HEK293 (cell line): ENCODE measurements around the gene GAP43.
A peak's percentile ranks its signal among the peaks of the same experiment; 100 is the strongest.

Experiments used
- CTCF ChIA-PET: fragments of 350-600 bp; formaldehyde crosslinking; extraction: SDS; loops from one replicate; lab custom pipeline; 2021; ENCODE audit warnings: antibody characterized with exemption; lab: Yijun Ruan, JAX
- POLR2A ChIA-PET: fragments of 300-600 bp; formaldehyde crosslinking; extraction: SDS; loops from one replicate; lab custom pipeline; 2020; ENCODE audit warnings: antibody characterized with exemption, inconsistent platforms; lab: Yijun Ruan, JAX
- H3K27ac ChIP-seq: fragments of 200-500 bp; sonication (Bioruptor generic); 2 replicates; pipeline ENCODE4 v1.5.1; 2014; ENCODE audit warnings: low read depth, low read length, control low read depth, inconsistent platforms; ENCODE audit errors: extremely low read depth
- H3K36me3 ChIP-seq, 2 experiments: fragments of 200-500 bp in 1 of 2; sonication (Bioruptor generic) in 1 of 2; 1 replicate in 1 of 2; 2 replicates in 1 of 2; pipeline ENCODE4 v1.5.1; 2014 to 2017; ENCODE audit warnings: inconsistent platforms in 2 of 2, low read length in 2 of 2; ENCODE audit not compliant: control insufficient read depth in 2 of 2, insufficient read depth in 1 of 2
- H3K4me1 ChIP-seq: fragments of 200-500 bp; sonication (Bioruptor generic); 2 replicates; pipeline ENCODE4 v1.5.1; 2014; ENCODE audit warnings: mild to moderate bottlenecking, low read length, inconsistent platforms; ENCODE audit not compliant: control insufficient read depth, insufficient read depth
- H3K4me3 ChIP-seq: 2 replicates; pipeline ENCODE4 v1.5.1; 2011; ENCODE audit warnings: low read depth, mild to moderate bottlenecking, control low read depth, low read length, moderate library complexity
- H3K9me3 ChIP-seq: fragments of 200-500 bp; sonication (Bioruptor generic); 2 replicates; pipeline ENCODE4 v1.5.1; 2014; ENCODE audit warnings: low read depth, low read length, inconsistent platforms; ENCODE audit not compliant: control insufficient read depth, insufficient read depth
- GLI2 ChIP-seq: fragments of 450-650 bp; formaldehyde crosslinking; IDR thresholded peaks from 2 replicates; pipeline ENCODE4; 2017; ENCODE audit warnings: missing biosample characterization, missing genetic modification characterization, low read depth, borderline replicate concordance
- KLF8 ChIP-seq: fragments of 450-650 bp; formaldehyde crosslinking; IDR thresholded peaks from 2 replicates; pipeline ENCODE4 v1.5.1; 2016; ENCODE audit warnings: missing biosample characterization, missing genetic modification characterization
- KLF9 ChIP-seq: fragments of 450-650 bp; formaldehyde crosslinking; IDR thresholded peaks from 2 replicates; pipeline ENCODE4 v1.5.1; 2016; ENCODE audit warnings: missing biosample characterization, missing genetic modification characterization, low read depth
- SALL2 ChIP-seq: fragments of 450-650 bp; formaldehyde crosslinking; IDR thresholded peaks from 2 replicates; pipeline ENCODE4 v1.5.0; 2017; ENCODE audit warnings: missing biosample characterization, mild to moderate bottlenecking, missing genetic modification characterization, borderline replicate concordance
- SP2 ChIP-seq: fragments of 450-650 bp; formaldehyde crosslinking; IDR thresholded peaks from 2 replicates; pipeline ENCODE4 v1.5.1; 2016; ENCODE audit warnings: missing biosample characterization, missing genetic modification characterization
- ZBTB21 ChIP-seq: fragments of 450-650 bp; formaldehyde crosslinking; IDR thresholded peaks from 2 replicates; pipeline ENCODE4 v1.5.1; 2017; ENCODE audit warnings: missing biosample characterization, missing genetic modification characterization
- ZBTB7A ChIP-seq: fragments of 450-650 bp; formaldehyde crosslinking; IDR thresholded peaks from 2 replicates; pipeline ENCODE4 v1.5.1; 2016; ENCODE audit warnings: low read depth, missing biosample characterization, missing genetic modification characterization
- ZFP3 ChIP-seq: fragments of 450-650 bp; formaldehyde crosslinking; IDR thresholded peaks from 2 replicates; pipeline ENCODE4 v1.5.1; 2016; ENCODE audit warnings: low read depth, missing biosample characterization, missing genetic modification characterization
- ZNF174 ChIP-seq: fragments of 450-650 bp; formaldehyde crosslinking; IDR thresholded peaks from 2 replicates; pipeline ENCODE4 v1.5.0; 2017; ENCODE audit warnings: missing biosample characterization, mild to moderate bottlenecking, missing genetic modification characterization
- ZNF184 ChIP-seq: fragments of 450-650 bp; IDR thresholded peaks from 2 replicates; pipeline ENCODE4 v1.5.1; 2018; ENCODE audit warnings: missing biosample characterization, mild to moderate bottlenecking, missing genetic modification characterization
- ZNF202 ChIP-seq: fragments of 450-650 bp; formaldehyde crosslinking; IDR thresholded peaks from 2 replicates; pipeline ENCODE4 v1.5.1; 2016; ENCODE audit warnings: missing biosample characterization, missing genetic modification characterization, borderline replicate concordance
- ZNF274 ChIP-seq, 2 experiments: fragments of 200-500 bp in 1 of 2; fragments of 450-650 bp in 1 of 2; sonication (Bioruptor generic) in 1 of 2; formaldehyde crosslinking in 1 of 2; IDR thresholded peaks; 2 replicates each; pipeline versions ENCODE4 v1.5.1 to v1.6.1; 2014 to 2016; ENCODE audit warnings: borderline replicate concordance in 1 of 2, inconsistent platforms in 1 of 2, low read length in 1 of 2, missing biosample characterization in 1 of 2, missing genetic modification characterization in 1 of 2
- ZNF311 ChIP-seq: fragments of 450-650 bp; formaldehyde crosslinking; IDR thresholded peaks from 2 replicates; pipeline ENCODE4 v1.5.1; 2017; ENCODE audit warnings: missing biosample characterization, missing genetic modification characterization, borderline replicate concordance
- ZNF510 ChIP-seq: fragments of 450-650 bp; formaldehyde crosslinking; IDR thresholded peaks from 2 replicates; pipeline ENCODE4 v1.5.1; 2018; ENCODE audit warnings: mild to moderate bottlenecking, missing genetic modification characterization, missing biosample characterization; ENCODE audit not compliant: insufficient replicate concordance
- ZNF548 ChIP-seq: fragments of 450-650 bp; formaldehyde crosslinking; IDR thresholded peaks from 2 replicates; pipeline ENCODE4 v1.5.1; 2016; ENCODE audit warnings: missing biosample characterization, missing genetic modification characterization
- ZNF629 ChIP-seq: fragments of 450-650 bp; formaldehyde crosslinking; IDR thresholded peaks from 2 replicates; pipeline ENCODE4 v1.5.1; 2017; ENCODE audit warnings: missing biosample characterization, missing genetic modification characterization
- ZNF670 ChIP-seq: fragments of 450-650 bp; formaldehyde crosslinking; IDR thresholded peaks from 2 replicates; pipeline ENCODE4 v1.5.1; 2016; ENCODE audit warnings: missing biosample characterization, missing genetic modification characterization, low read depth
- ZNF768 ChIP-seq: fragments of 450-650 bp; formaldehyde crosslinking; IDR thresholded peaks from 2 replicates; pipeline ENCODE4 v1.5.1; 2018; ENCODE audit warnings: missing biosample characterization, mild to moderate bottlenecking, missing genetic modification characterization
- ZNF830 ChIP-seq: fragments of 450-650 bp; IDR thresholded peaks from 2 replicates; pipeline ENCODE4 v1.5.0; 2018; ENCODE audit warnings: missing biosample characterization, missing genetic modification characterization, low read depth, mild to moderate bottlenecking, moderate library complexity
- TF ChIP-seq, protein P1 (sequence below): fragments of 450-650 bp; formaldehyde crosslinking; IDR thresholded peaks from 2 replicates; pipeline ENCODE4 v1.5.1; 2017; ENCODE audit warnings: missing biosample characterization, missing genetic modification characterization
- TF ChIP-seq, protein P2 (sequence below): fragments of 450-650 bp; IDR thresholded peaks from 2 replicates; pipeline ENCODE4 v1.5.1; 2018; ENCODE audit warnings: missing biosample characterization, mild to moderate bottlenecking, missing genetic modification characterization
- TF ChIP-seq, protein P3 (sequence below): fragments of 450-650 bp; formaldehyde crosslinking; IDR thresholded peaks from 2 replicates; pipeline ENCODE4 v1.5.1; 2016; ENCODE audit warnings: missing biosample characterization, missing genetic modification characterization
- TF ChIP-seq, protein P4 (sequence below): fragments of 450-650 bp; formaldehyde crosslinking; IDR thresholded peaks from 2 replicates; pipeline ENCODE4 v1.5.1; 2017; ENCODE audit warnings: missing biosample characterization, missing genetic modification characterization

GAP43 gene

DNA sequence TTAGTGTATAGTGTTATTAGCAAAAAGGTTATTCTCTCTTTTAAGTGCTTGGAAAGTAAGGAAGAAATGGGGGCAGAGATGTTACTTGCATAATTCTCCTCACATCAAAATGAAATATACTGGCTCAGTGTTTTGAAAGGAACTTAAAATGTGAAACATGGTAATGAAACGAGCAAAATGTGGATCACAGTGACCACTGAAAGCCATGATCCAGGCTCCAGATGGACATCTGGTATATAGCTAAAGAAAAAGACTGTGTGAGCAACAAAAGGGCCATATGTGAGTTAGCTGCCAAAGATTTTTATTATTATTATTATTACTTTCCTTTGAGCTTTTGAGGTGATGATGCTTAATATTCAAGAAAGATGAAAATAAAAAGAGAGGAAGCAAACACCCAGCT, 89.6 kb downstream of the GAP43 start (continued):
- TF ChIP-seq ZNF184 (tag by site-specific recombination), result no peak
- TF ChIP-seq, all 188 proteins: peak for 0

DNA sequence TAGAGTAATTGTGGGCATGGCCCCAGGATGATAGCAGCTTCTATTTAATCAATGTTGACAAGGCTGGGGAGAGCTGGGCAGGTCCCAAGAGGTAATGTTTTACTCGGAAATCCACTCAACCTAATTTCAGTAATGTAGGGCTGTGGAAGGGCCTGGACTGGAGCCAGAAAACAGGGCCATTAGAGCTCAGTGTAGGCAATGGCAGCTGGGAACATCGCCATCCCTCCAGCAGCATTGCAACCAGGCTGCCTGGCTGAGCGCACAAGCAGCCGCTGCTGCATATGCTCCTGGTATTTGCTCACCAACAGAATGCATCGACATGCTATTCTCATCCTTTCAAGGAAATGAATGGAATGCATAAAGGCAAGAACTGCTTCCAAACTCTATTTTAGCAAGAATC, 90.0 kb downstream of the GAP43 start:
- no peak overlapping the region for H3K4me3 ChIP-seq
- no peaks in the 10 kb centered on the region for H3K36me3 ChIP-seq
- ChIA-PET CTCF (no interaction called here), POLR2A (no interaction called here)
- no peaks in the 10 kb centered on the region for H3K4me1 ChIP-seq
- no peak overlapping the region for H3K27ac ChIP-seq
- TF ChIP-seq, protein P1, sequence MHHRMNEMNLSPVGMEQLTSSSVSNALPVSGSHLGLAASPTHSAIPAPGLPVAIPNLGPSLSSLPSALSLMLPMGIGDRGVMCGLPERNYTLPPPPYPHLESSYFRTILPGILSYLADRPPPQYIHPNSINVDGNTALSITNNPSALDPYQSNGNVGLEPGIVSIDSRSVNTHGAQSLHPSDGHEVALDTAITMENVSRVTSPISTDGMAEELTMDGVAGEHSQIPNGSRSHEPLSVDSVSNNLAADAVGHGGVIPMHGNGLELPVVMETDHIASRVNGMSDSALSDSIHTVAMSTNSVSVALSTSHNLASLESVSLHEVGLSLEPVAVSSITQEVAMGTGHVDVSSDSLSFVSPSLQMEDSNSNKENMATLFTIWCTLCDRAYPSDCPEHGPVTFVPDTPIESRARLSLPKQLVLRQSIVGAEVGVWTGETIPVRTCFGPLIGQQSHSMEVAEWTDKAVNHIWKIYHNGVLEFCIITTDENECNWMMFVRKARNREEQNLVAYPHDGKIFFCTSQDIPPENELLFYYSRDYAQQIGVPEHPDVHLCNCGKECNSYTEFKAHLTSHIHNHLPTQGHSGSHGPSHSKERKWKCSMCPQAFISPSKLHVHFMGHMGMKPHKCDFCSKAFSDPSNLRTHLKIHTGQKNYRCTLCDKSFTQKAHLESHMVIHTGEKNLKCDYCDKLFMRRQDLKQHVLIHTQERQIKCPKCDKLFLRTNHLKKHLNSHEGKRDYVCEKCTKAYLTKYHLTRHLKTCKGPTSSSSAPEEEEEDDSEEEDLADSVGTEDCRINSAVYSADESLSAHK (tag by site-specific recombination), result no peak
- TF ChIP-seq, protein P2, sequence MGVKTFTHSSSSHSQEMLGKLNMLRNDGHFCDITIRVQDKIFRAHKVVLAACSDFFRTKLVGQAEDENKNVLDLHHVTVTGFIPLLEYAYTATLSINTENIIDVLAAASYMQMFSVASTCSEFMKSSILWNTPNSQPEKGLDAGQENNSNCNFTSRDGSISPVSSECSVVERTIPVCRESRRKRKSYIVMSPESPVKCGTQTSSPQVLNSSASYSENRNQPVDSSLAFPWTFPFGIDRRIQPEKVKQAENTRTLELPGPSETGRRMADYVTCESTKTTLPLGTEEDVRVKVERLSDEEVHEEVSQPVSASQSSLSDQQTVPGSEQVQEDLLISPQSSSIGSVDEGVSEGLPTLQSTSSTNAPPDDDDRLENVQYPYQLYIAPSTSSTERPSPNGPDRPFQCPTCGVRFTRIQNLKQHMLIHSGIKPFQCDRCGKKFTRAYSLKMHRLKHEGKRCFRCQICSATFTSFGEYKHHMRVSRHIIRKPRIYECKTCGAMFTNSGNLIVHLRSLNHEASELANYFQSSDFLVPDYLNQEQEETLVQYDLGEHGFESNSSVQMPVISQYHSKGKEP (tag by site-specific recombination), result peak; percentile 60; the same call in 1 of the 2 replicates
- TF ChIP-seq ZBTB21, result no peak
- no peaks in the 10 kb centered on the region for H3K9me3 ChIP-seq

DNA sequence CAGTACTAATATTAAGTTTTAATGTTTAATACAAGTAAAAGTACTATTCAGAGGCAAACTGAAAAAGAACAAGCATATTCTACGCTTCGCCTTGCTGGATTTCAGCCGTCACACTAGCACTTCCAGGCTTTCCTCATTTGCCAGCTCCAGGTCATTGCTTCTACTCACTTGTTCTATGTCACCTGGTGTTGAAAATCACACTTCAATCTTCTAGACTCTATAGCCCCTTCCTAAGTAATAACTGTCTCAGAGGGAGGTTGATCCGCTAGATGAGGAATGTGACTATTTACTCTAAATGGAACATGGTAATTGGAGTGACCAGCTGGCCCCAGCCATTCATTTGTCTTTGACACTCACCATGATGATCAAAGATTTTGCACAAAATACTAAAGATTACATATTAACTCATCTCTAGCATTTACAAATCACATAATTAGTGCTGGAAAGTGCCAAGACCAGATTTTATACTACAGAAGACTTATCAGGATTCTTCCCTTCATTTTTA, 92.0 kb downstream of the GAP43 start:
- Histone ChIP-seq H3K9me3 (no peaks in the 10 kb centered on the region), H3K27ac (no peak overlapping the region), H3K4me1 (no peaks in the 10 kb centered on the region), H3K4me3 (no peak overlapping the region), H3K36me3 (no peaks in the 10 kb centered on the region)
- CTCF ChIA-PET, result no interaction called here
- TF ChIP-seq ZNF510 (tag by site-specific recombination), result no peak
- POLR2A ChIA-PET, result no interaction called here

DNA sequence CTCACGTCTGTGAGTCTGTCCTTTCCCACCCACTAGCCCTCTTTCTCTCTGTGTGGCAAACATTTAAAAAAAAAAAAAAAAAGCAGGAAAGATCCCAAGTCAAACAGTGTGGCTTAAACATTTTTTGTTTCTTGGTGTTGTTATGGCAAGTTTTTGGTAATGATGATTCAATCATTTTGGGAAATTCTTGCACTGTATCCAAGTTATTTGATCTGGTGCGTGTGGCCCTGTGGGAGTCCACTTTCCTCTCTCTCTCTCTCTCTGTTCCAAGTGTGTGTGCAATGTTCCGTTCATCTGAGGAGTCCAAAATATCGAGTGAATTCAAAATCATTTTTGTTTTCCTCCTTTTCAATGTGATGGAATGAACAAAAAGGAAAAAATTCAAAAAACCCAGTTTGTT, 97.7 kb downstream of the GAP43 start:
- Histone ChIP-seq H3K4me1 (no peaks in the 10 kb centered on the region), H3K4me3 (no peak overlapping the region), H3K27ac (no peak overlapping the region), H3K9me3 (no peaks in the 10 kb centered on the region), H3K36me3 (no peaks in the 10 kb centered on the region)
- ChIA-PET POLR2A (no interaction called here), CTCF (no interaction called here)
- TF ChIP-seq ZNF548 (no peak), ZNF768 (tag by site-specific recombination) (no peak), ZNF174 (tag by site-specific recombination) (no peak), SALL2 (tag by site-specific recombination) (no peak), ZBTB7A (tag by site-specific recombination) (no peak), ZNF274 (IDR thresholded peaks at IDR 0.05; ENCODE audit: low read length) (no peak), ZNF274 (tag by site-specific recombination; IDR thresholded peaks at IDR 0.05; ENCODE audit: borderline replicate concordance) (no peak), ZNF202 (tag by site-specific recombination) (no peak), ZNF629 (tag by site-specific recombination) (no peak), SP2 (tag by site-specific recombination) (no peak), ZNF311 (tag by site-specific recombination) (no peak), ZFP3 (tag by site-specific recombination) (no peak), KLF9 (tag by site-specific recombination) (no peak), KLF8 (no peak), ZNF830 (tag by site-specific recombination) (no peak), GLI2 (tag by site-specific recombination) (no peak), ZNF670 (tag by site-specific recombination) (no peak)
- TF ChIP-seq, protein P3, sequence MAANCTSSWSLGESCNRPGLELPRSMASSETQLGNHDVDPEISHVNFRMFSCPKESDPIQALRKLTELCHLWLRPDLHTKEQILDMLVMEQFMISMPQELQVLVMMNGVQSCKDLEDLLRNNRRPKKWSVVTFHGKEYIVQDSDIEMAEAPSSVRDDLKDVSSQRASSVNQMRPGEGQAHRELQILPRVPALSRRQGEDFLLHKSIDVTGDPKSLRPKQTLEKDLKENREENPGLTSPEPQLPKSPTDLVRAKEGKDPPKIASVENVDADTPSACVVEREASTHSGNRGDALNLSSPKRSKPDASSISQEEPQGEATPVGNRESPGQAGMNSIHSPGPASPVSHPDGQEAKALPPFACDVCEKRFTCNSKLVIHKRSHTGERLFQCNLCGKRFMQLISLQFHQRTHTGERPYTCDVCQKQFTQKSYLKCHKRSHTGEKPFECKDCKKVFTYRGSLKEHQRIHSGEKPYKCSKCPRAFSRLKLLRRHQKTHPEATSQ, result no peak
- TF ChIP-seq, protein P4, sequence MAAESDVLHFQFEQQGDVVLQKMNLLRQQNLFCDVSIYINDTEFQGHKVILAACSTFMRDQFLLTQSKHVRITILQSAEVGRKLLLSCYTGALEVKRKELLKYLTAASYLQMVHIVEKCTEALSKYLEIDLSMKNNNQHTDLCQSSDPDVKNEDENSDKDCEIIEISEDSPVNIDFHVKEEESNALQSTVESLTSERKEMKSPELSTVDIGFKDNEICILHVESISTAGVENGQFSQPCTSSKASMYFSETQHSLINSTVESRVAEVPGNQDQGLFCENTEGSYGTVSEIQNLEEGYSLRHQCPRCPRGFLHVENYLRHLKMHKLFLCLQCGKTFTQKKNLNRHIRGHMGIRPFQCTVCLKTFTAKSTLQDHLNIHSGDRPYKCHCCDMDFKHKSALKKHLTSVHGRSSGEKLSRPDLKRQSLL (tag by site-specific recombination), result no peak
